HepG2 (cell line): ENCODE measurements around the gene SDC4. TPM values are rescaled to one million over a fixed set of nuclear protein-coding genes. Genes with fewer than 3 reads are reported as not detected.

Experiments
- ATAC-seq: fragments of 200-7000 bp; cut with Tn5 transposase; 3 replicates; pipeline ENCODE4 v1.9.1; 2020; ENCODE audit warnings: mild to moderate bottlenecking, moderate library complexity
- Bru-seq: library from RNA; stranded (reverse); fragments of 400-500 nt; gene quantifications from one replicate; lab custom pipeline; 2021; lab: Mats Ljungman, UMichigan
- BruChase-seq, 2 experiments: library from RNA; stranded (reverse); fragments of 400-500 nt; gene quantifications; one replicate each; lab custom pipeline; 2021; lab: Mats Ljungman, UMichigan
- BruUV-seq: library from RNA; stranded (reverse); fragments of 400-500 nt; replicated peaks from 2 replicates; lab custom pipeline; 2021; lab: Mats Ljungman, UMichigan
- CTCF ChIA-PET: fragments of 300-600 bp; formaldehyde crosslinking; extraction: SDS; loops from one replicate; lab custom pipeline; 2021; ENCODE audit warnings: low total read pairs, inconsistent platforms, low intra/inter-chr PET ratio; lab: Yijun Ruan, JAX
- POLR2A ChIA-PET: fragments of 350-600 bp; sonication (Branson Sonifier 250); formaldehyde crosslinking; loops from one replicate; lab custom pipeline; 2020; ENCODE audit warnings: antibody characterized with exemption, inconsistent platforms; lab: Yijun Ruan, JAX
- DNase-seq: peaks from one replicate; pipeline ENCODE4 v3.0.0-alpha.2; 2015; ENCODE audit warnings: low spot score
- FAIRE-seq: peaks from 3 replicates; lab custom pipeline; 2011; peaks lifted over from hg19 to GRCh38; lab: Jason Lieb, UNC
- H2AFZ ChIP-seq: one replicate; pipeline ENCODE4 v1.6.1; 2011; ENCODE audit warnings: low read length, inconsistent platforms
- H3K27ac ChIP-seq: fragments of 300-600 bp; 3 replicates; pipeline ENCODE4 v1.8.0; 2011; ENCODE audit warnings: mixed run types, mild to moderate bottlenecking, mixed read lengths, low read length, inconsistent platforms; ENCODE audit not compliant: insufficient read depth; ENCODE audit errors: extremely low read length
- H3K27me3 ChIP-seq, 2 experiments: fragments of 200-600 bp in 1 of 2; 2 replicates in 1 of 2; 3 replicates in 1 of 2; pipeline versions ENCODE4 v1.6.0 to v1.8.0; 2011; ENCODE audit warnings: low read length in 2 of 2, mild to moderate bottlenecking in 2 of 2, moderate library complexity in 2 of 2, inconsistent platforms in 1 of 2; ENCODE audit not compliant: insufficient read depth in 2 of 2, control insufficient read depth in 1 of 2
- H3K36me3 ChIP-seq, 2 experiments: fragments of 200-600 bp in 1 of 2; replicated peaks in 1 of 2; 2 replicates in 1 of 2; 3 replicates in 1 of 2; pipeline versions ENCODE4 v1.5.1 to v1.8.0; 2011; ENCODE audit warnings: low read length in 2 of 2, inconsistent platforms in 1 of 2; ENCODE audit not compliant: insufficient read depth in 2 of 2, control insufficient read depth in 1 of 2
- H3K4me1 ChIP-seq: 2 replicates; pipeline ENCODE4 v1.5.1; 2012; ENCODE audit warnings: low read length, inconsistent platforms; ENCODE audit not compliant: insufficient read depth
- H3K4me2 ChIP-seq: 2 replicates; pipeline ENCODE4 v1.6.0; 2011; ENCODE audit warnings: low read depth, low read length, inconsistent platforms
- H3K4me3 ChIP-seq, 3 experiments: fragments of 200-600 bp in 1 of 3; sonication (generic), shearing (Covaris generic) in 1 of 3; replicated peaks in 1 of 3; 2 replicates each; pipeline ENCODE4 v1.5.1; 2011 to 2016; ENCODE audit warnings: low read length in 3 of 3, inconsistent platforms in 2 of 3, low read depth in 2 of 3, mild to moderate bottlenecking in 2 of 3, control low read depth in 1 of 3, mixed read lengths in 1 of 3; ENCODE audit not compliant: insufficient read depth in 1 of 3
- H3K79me2 ChIP-seq: one replicate; pipeline ENCODE4 v1.6.1; 2011; ENCODE audit warnings: low read length, inconsistent platforms; ENCODE audit not compliant: insufficient read depth
- H3K9ac ChIP-seq: 2 replicates; pipeline ENCODE4 v1.6.0; 2011; ENCODE audit warnings: mild to moderate bottlenecking, low read depth, low read length, inconsistent platforms; ENCODE audit not compliant: insufficient read depth
- H3K9me3 ChIP-seq: 2 replicates; pipeline ENCODE4 v1.5.1; 2012; ENCODE audit warnings: mild to moderate bottlenecking, low read length
- H4K20me1 ChIP-seq: 2 replicates; pipeline ENCODE4 v1.6.0; 2011; ENCODE audit warnings: inconsistent platforms, mild to moderate bottlenecking, low read length, moderate library complexity; ENCODE audit not compliant: insufficient read depth
- CBFB ChIP-seq: sonication (generic); formaldehyde crosslinking; IDR thresholded peaks from 2 replicates; pipeline ENCODE4 v1.4.0; 2020; ENCODE audit warnings: missing genetic modification reagents
- CEBPB ChIP-seq: IDR thresholded peaks from 2 replicates; pipeline ENCODE4 v1.6.1; 2011; ENCODE audit warnings: low read depth, low read length, improper control_type of control experiment, borderline replicate concordance
- CSRNP1 ChIP-seq: sonication (generic); formaldehyde crosslinking; IDR thresholded peaks from 2 replicates; pipeline ENCODE4 v1.8.1; 2023; ENCODE audit warnings: mild to moderate bottlenecking, missing genetic modification reagents
- GFI1 ChIP-seq: sonication (generic); formaldehyde crosslinking; IDR thresholded peaks from 2 replicates; pipeline ENCODE4 v1.5.0; 2020; ENCODE audit warnings: missing genetic modification reagents, mild to moderate bottlenecking, borderline replicate concordance
- HOXA5 ChIP-seq: sonication (generic); formaldehyde crosslinking; IDR thresholded peaks from 2 replicates; pipeline ENCODE4 v1.4.0; 2020; ENCODE audit warnings: missing genetic modification reagents
- JDP2 ChIP-seq: sonication (generic); formaldehyde crosslinking; IDR thresholded peaks from 2 replicates; pipeline ENCODE4 v1.8.1; 2022; ENCODE audit warnings: missing genetic modification reagents, borderline replicate concordance
- RAD21 ChIP-seq: fragments of 450-650 bp; formaldehyde crosslinking; IDR thresholded peaks from 2 replicates; pipeline ENCODE4 v1.5.0; 2020; ENCODE audit warnings: mild to moderate bottlenecking
- SP5 ChIP-seq: IDR thresholded peaks from 2 replicates; pipeline ENCODE4 v1.6.1; 2016; ENCODE audit warnings: low read depth, borderline replicate concordance
- SRSF1 ChIP-seq: fragments of 200-400 bp; formaldehyde crosslinking; optimal IDR thresholded peaks from 2 replicates; pipeline ENCODE3; 2017; ENCODE audit warnings: mild to moderate bottlenecking, low read depth, low read length, moderate library complexity
- STAG1 ChIP-seq: sonication (generic); formaldehyde crosslinking; IDR thresholded peaks from 2 replicates; pipeline ENCODE4 v1.4.0; 2020; ENCODE audit warnings: missing genetic modification reagents
- TRIM24 ChIP-seq: sonication (generic); formaldehyde crosslinking; IDR thresholded peaks from 2 replicates; pipeline ENCODE4 v1.8.0; 2022; ENCODE audit warnings: mild to moderate bottlenecking, missing genetic modification reagents
- ZNF431 ChIP-seq: sonication (generic); formaldehyde crosslinking; IDR thresholded peaks from 2 replicates; pipeline ENCODE4 v1.9.0; 2022; ENCODE audit warnings: missing genetic modification reagents, low read depth, mild to moderate bottlenecking, borderline replicate concordance
- ZNF747 ChIP-seq: sonication (generic); formaldehyde crosslinking; IDR thresholded peaks from 2 replicates; pipeline ENCODE4 v1.8.1; 2023; ENCODE audit warnings: missing genetic modification reagents, mild to moderate bottlenecking, borderline replicate concordance
- ZNF768 ChIP-seq: sonication (generic); formaldehyde crosslinking; IDR thresholded peaks from 2 replicates; pipeline ENCODE4 v1.4.0; 2020; ENCODE audit warnings: missing genetic modification reagents
- ZNF792 ChIP-seq: IDR thresholded peaks from 2 replicates; pipeline ENCODE4 v1.6.1; 2016
- ZSCAN31 ChIP-seq: sonication (generic); formaldehyde crosslinking; IDR thresholded peaks from 2 replicates; pipeline ENCODE4 v1.5.0; 2020; ENCODE audit warnings: low read depth, mild to moderate bottlenecking, missing genetic modification reagents
- WGBS: methylation state at CpG from one replicate; pipeline ENCODE4 v1.1.6; 2017; ENCODE audit warnings: low lambda C conversion rate; 5-methylcytosine and 5-hydroxymethylcytosine counted together
- in situ Hi-C: cut with HindIII; loops from 2 replicates; pipeline ENCODE4 v1.10.0; 2017; ENCODE audit warnings: low pct_unique_long_range_greater_than_20kb; ENCODE audit not compliant: extremely low pct_ligation_motif_present
- intact Hi-C: fragments of 100-400 bp; cut with micrococcal nuclease; formaldehyde crosslinking; loops from one replicate; pipeline ENCODE4 v1.10.0; 2022; ENCODE audit not compliant: unreplicated experiment
- long read RNA-seq, 2 experiments: library from RNA in 1 of 2; library from polyadenylated mRNA in 1 of 2; stranded (forward) in 1 of 2; unstranded in 1 of 2; transcript quantifications; one replicate each; pipeline ENCODE4 v2.0.0, GENCODE V29; 2019 to 2022
- polyA minus RNA-seq, 3 experiments: library from RNA; depleted of rRNA, polyadenylated mRNA; stranded (reverse); fragments of >200 nt; gene quantifications; 2 replicates each; pipeline ENCODE4 v1.2.3, GENCODE V29; 2011; ENCODE audit warnings: low replicate concordance in 1 of 3
- polyA plus RNA-seq, 8 experiments: library from polyadenylated mRNA; depleted of rRNA in 3 of 8; stranded (reverse) in 7 of 8; unstranded in 1 of 8; fragments of >200 nt; fragmentation: Illumina TruSeq in 4 of 8; extraction: Trizol in 4 of 8; gene quantifications; 2 replicates each; pipeline versions ENCODE4 v1.2.1 to v1.2.3, GENCODE V29; 2011 to 2016; ENCODE audit warnings: low read depth in 4 of 8, missing spikeins in 1 of 8, mixed read lengths in 1 of 8; ENCODE audit not compliant: insufficient read depth in 1 of 8
- total RNA-seq, 5 experiments: library from RNA; depleted of rRNA; stranded (reverse); fragments of >200 nt; fragmentation: Illumina TruSeq; extraction: Trizol; gene quantifications; 2 replicates each; pipeline ENCODE4 v1.2.3, GENCODE V29; 2016; ENCODE audit warnings: low read depth in 1 of 5

Gene SDC4, protein sequence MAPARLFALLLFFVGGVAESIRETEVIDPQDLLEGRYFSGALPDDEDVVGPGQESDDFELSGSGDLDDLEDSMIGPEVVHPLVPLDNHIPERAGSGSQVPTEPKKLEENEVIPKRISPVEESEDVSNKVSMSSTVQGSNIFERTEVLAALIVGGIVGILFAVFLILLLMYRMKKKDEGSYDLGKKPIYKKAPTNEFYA
- total RNA-seq (2016; rRNA removed; fragmentation: Illumina TruSeq; extraction: Trizol): 36.0 and 65.1 TPM in 2 replicates
- total RNA-seq (2016; cell fraction: cytosol; rRNA removed; fragmentation: Illumina TruSeq; extraction: Trizol; ENCODE audit: low read depth): 6.2 and 6.3 TPM in 2 replicates
- 34.4 and 64.3 TPM in 2 replicates for total RNA-seq (2016; cell fraction: insoluble cytoplasmic fraction; rRNA removed; fragmentation: Illumina TruSeq; extraction: Trizol)
- 21.2 and 23.6 TPM in 2 replicates for total RNA-seq (2016; cell fraction: membrane; rRNA removed; fragmentation: Illumina TruSeq; extraction: Trizol)
- total RNA-seq (2016; cell fraction: nucleus; rRNA removed; fragmentation: Illumina TruSeq; extraction: Trizol): 61.5 and 66.3 TPM in 2 replicates
- polyA plus RNA-seq (2011; rRNA removed): 49.0 and 67.2 TPM in 2 replicates
- 51.5 and 81.1 TPM in 2 replicates for polyA plus RNA-seq (2011; cell fraction: cytosol; rRNA removed)
- 16.0 and 26.7 TPM in 2 replicates for polyA plus RNA-seq (2011; cell fraction: nucleus; rRNA removed)
- 44.1 and 51.7 TPM in 2 replicates for polyA plus RNA-seq (2012)
- polyA plus RNA-seq (2016; cell fraction: cytosol; fragmentation: Illumina TruSeq; extraction: Trizol; ENCODE audit: low read depth): 5.0 TPM in 2 replicates
- polyA plus RNA-seq (2016; cell fraction: insoluble cytoplasmic fraction; fragmentation: Illumina TruSeq; extraction: Trizol; ENCODE audit: low read depth): 33.1 and 34.5 TPM in 2 replicates
- 13.3 and 15.5 TPM in 2 replicates for polyA plus RNA-seq (2016; cell fraction: membrane; fragmentation: Illumina TruSeq; extraction: Trizol; ENCODE audit: low read depth)
- polyA plus RNA-seq (2016; cell fraction: nucleus; fragmentation: Illumina TruSeq; extraction: Trizol; ENCODE audit: insufficient read depth, low read depth): 86.0 and 86.3 TPM in 2 replicates
- polyA minus RNA-seq (2011; rRNA and poly(A)+ RNA removed; ENCODE audit: low replicate concordance): 33.3 and 94.7 TPM in 2 replicates
- 68.1 and 88.6 TPM in 2 replicates for polyA minus RNA-seq (2011; cell fraction: cytosol; rRNA and poly(A)+ RNA removed)
- 15.1 and 31.3 TPM in 2 replicates for polyA minus RNA-seq (2011; cell fraction: nucleus; rRNA and poly(A)+ RNA removed)
- percentile 94 among the genes with signal in this experiment for Bru-seq, nascent RNA
- percentile 98 among the genes with signal in this experiment for BruChase-seq, experiment 1, labeled RNA remaining after a 6-hour chase
- BruChase-seq, experiment 2, labeled RNA remaining after a 2-hour chase: percentile 96 among the genes with signal in this experiment
- long read RNA-seq, experiment 1, transcript SDC4-201 (5 exons, 2,613 nt): major isoform, 38 of 119 reads
- long read RNA-seq, experiment 1, partial matches to known transcripts: 2 of 119 reads
- long read RNA-seq, experiment 1, other reads (novel, unspliced or antisense): 79 of 119 reads
- long read RNA-seq, experiment 2, transcript SDC4-201 (5 exons, 2,613 nt): major isoform, 75 of 246 reads
- long read RNA-seq, experiment 2, partial matches to known transcripts: 4 of 246 reads
- long read RNA-seq, experiment 2, other reads (novel, unspliced or antisense): 167 of 246 reads

- H2AFZ ChIP-seq: no peak within 1 kb of the TSS
- H3K9ac ChIP-seq: peak within 1 kb of the TSS; percentile 76
- intact Hi-C loops (no loop called here), in situ Hi-C loops (no loop called here)
- H3K4me1 ChIP-seq: peaks cover 69% of the 10 kb centered on the region
- peaks cover 1 to 11% of the 10 kb centered on the region in 2 experiments; a peak in 2 of 5 replicates for H3K27me3 ChIP-seq
- FAIRE-seq: no peak
- ChIA-PET CTCF (no interaction called here), POLR2A (interaction anchor here (1.1 to 29.5 kb wide), 7 partner anchors 5 to 463 kb away, joined by 3 to 1422 read pairs (median 14); partner anchors contain the start of genes PIGT, SDC4, SYS1 and YWHAB)
- DNase-seq: no peak
- WGBS: 2% methylated on average over 40 of the region's 77 CpGs
- H3K36me3 ChIP-seq: no peaks in the 10 kb centered on the region
- no TSS peak for BruUV-seq
- peak; percentile 55 for ATAC-seq
- peak within 1 kb of the TSS; percentile 53 for H3K27ac ChIP-seq
- peak within 1 kb of the TSS; percentile 99 for H3K4me2 ChIP-seq
- peak within 1 kb of the TSS; percentile 79 to 87 (median 87) for H3K4me3 ChIP-seq
- peaks cover 28% of the 10 kb centered on the region for H3K79me2 ChIP-seq
- H3K9me3 ChIP-seq: no peaks in the 10 kb centered on the region
- peaks cover 8% of the 10 kb centered on the region; the same call in 1 of the 2 replicates for H4K20me1 ChIP-seq
- TF ChIP-seq GFI1 (CRISPR knock-in tag): no peak; the same call in 1 of the 2 replicates
- peak; percentile 94; the same call in 1 of the 2 replicates for TF ChIP-seq ZNF792 (CRISPR knock-in tag)
- TF ChIP-seq SRSF1: peak; percentile 96
- peak; percentile 21; the same call in 1 of the 2 replicates for TF ChIP-seq STAG1 (CRISPR knock-in tag)
- TF ChIP-seq CBFB (CRISPR knock-in tag): peak; percentile 60
- peak; percentile 69 for TF ChIP-seq ZNF747 (CRISPR knock-in tag)
- peak; percentile 80; the same call in 1 of the 2 replicates for TF ChIP-seq ZNF768 (CRISPR knock-in tag)
- TF ChIP-seq HOXA5 (CRISPR knock-in tag): peak; percentile 73; the same call in 1 of the 2 replicates
- TF ChIP-seq RAD21: peak; percentile 44; the same call in 1 of the 2 replicates
- peak; percentile 40; the same call in 1 of the 2 replicates for TF ChIP-seq SP5
- no peak for TF ChIP-seq TRIM24 (CRISPR knock-in tag)
- no peak for TF ChIP-seq CEBPB
- TF ChIP-seq CSRNP1 (CRISPR knock-in tag): peak; percentile 80; the same call in 1 of the 2 replicates
- TF ChIP-seq ZSCAN31: no peak; the same call in 1 of the 2 replicates
- TF ChIP-seq ZNF431: no peak; the same call in 1 of the 2 replicates
- TF ChIP-seq JDP2 (CRISPR knock-in tag): no peak
Measured at GRCh38 chr20:45347936-45348778, at the start of gene SDC4. SDC4 (minus strand) TSS chr20:45348424; CDS start chr20:45348384, 40 bp downstream.
